OCI-LY1 (cell line): Measurements from ENCODE around the gene LRRC51.

Experiments used
- H2AFZ ChIP-seq: fragments of 200-600 bp; sonication (generic), shearing (Covaris generic); 2 replicates; pipeline ENCODE4 v1.6.0; 2014; ENCODE audit warnings: antibody characterized with exemption, mild to moderate bottlenecking, low read length
- H3F3A ChIP-seq: fragments of 200-600 bp; sonication (generic), shearing (Covaris generic); 2 replicates; pipeline ENCODE4 v1.6.0; 2014; ENCODE audit warnings: mild to moderate bottlenecking, antibody characterized with exemption, low read length, moderate library complexity; ENCODE audit not compliant: insufficient read depth
- H3K27ac ChIP-seq: fragments of 200-600 bp; sonication (generic); 2 replicates; pipeline ENCODE4 v1.5.1; 2014; ENCODE audit warnings: low read length, mixed run types, mild to moderate bottlenecking, low read depth; ENCODE audit not compliant: poor library complexity, severe bottlenecking
- H3K27me3 ChIP-seq: fragments of 200-600 bp; sonication (generic); 2 replicates; pipeline ENCODE4 v1.6.0; 2014; ENCODE audit warnings: antibody characterized with exemption, mild to moderate bottlenecking, low read length, moderate library complexity; ENCODE audit not compliant: insufficient read depth
- H3K36me3 ChIP-seq: fragments of 200-600 bp; sonication (generic); 2 replicates; pipeline ENCODE4 v1.6.1; 2014; ENCODE audit warnings: mild to moderate bottlenecking, antibody characterized with exemption, low read length, moderate library complexity, mixed read lengths; ENCODE audit not compliant: insufficient read depth
- H3K4me1 ChIP-seq: fragments of 200-600 bp; sonication (generic); 2 replicates; pipeline ENCODE4 v1.5.1; 2014; ENCODE audit warnings: mild to moderate bottlenecking, low read length, moderate library complexity; ENCODE audit not compliant: insufficient read depth, severe bottlenecking
- H3K4me2 ChIP-seq: fragments of 200-600 bp; sonication (generic), shearing (Covaris generic); 2 replicates; pipeline ENCODE4 v1.6.1; 2014; ENCODE audit warnings: low read length
- H3K4me3 ChIP-seq: fragments of 200-600 bp; sonication (generic); 2 replicates; pipeline ENCODE4 v1.5.1; 2014; ENCODE audit warnings: low read length, low read depth, mild to moderate bottlenecking, mixed read lengths; ENCODE audit not compliant: poor library complexity, severe bottlenecking
- H3K79me2 ChIP-seq: fragments of 200-600 bp; shearing (Covaris generic); 2 replicates; pipeline ENCODE4 v1.6.1; 2016; ENCODE audit warnings: mixed run types, low read length, mixed read lengths; ENCODE audit not compliant: insufficient read depth
- H3K9ac ChIP-seq: fragments of 200-600 bp; sonication (generic), shearing (Covaris generic); 2 replicates; pipeline ENCODE4 v1.6.1; 2014; ENCODE audit warnings: mild to moderate bottlenecking, low read length, mixed read lengths
- H3K9me2 ChIP-seq: fragments of 200-600 bp; sonication (generic), shearing (Covaris generic); 2 replicates; pipeline ENCODE4 v1.6.1; 2014; ENCODE audit warnings: low read depth, mild to moderate bottlenecking, low read length, mixed read lengths
- H3K9me3 ChIP-seq: fragments of 200-600 bp; shearing (Covaris generic); 2 replicates; pipeline ENCODE4 v1.6.1; 2014; ENCODE audit warnings: low read length, mixed read lengths
- H4K20me1 ChIP-seq: fragments of 200-600 bp; sonication (generic), shearing (Covaris generic); 2 replicates; pipeline ENCODE4 v1.6.0; 2016; ENCODE audit warnings: mild to moderate bottlenecking, low read length; ENCODE audit not compliant: insufficient read depth
- CTCF ChIP-seq: fragments of 200-600 bp; sonication (generic), shearing (Covaris generic); IDR thresholded peaks from 2 replicates; pipeline ENCODE4 v1.5.1; 2017; ENCODE audit warnings: mild to moderate bottlenecking, antibody characterized with exemption, low read length, moderate library complexity, mixed read lengths
- EZH2 ChIP-seq: fragments of 200-600 bp; sonication (generic), shearing (Covaris generic); IDR thresholded peaks from 2 replicates; pipeline ENCODE4 v1.8.0; 2017; ENCODE audit warnings: borderline replicate concordance, mixed run types, mild to moderate bottlenecking, antibody characterized with exemption, low read length, moderate library complexity, mixed read lengths

Gene LRRC51

GRCh38 chr11:72138821-72139390 lies 58.3 kb downstream of the LRRC51 start:
- no peaks in the 10 kb centered on the region for H3K9me2 ChIP-seq
- no peaks in the 10 kb centered on the region for H3K9me3 ChIP-seq
- no peak overlapping the region for H2AFZ ChIP-seq
- H3K4me1 ChIP-seq = no peaks in the 10 kb centered on the region
- no peaks in the 10 kb centered on the region for H3F3A ChIP-seq
- H3K36me3 ChIP-seq = no peaks in the 10 kb centered on the region
- no peak overlapping the region for H3K27ac ChIP-seq
- H3K79me2 ChIP-seq = no peaks in the 10 kb centered on the region
- no peak overlapping the region for H3K9ac ChIP-seq
- no peaks in the 10 kb centered on the region for H3K27me3 ChIP-seq
- no peak overlapping the region for H3K4me3 ChIP-seq
- H4K20me1 ChIP-seq = no peaks in the 10 kb centered on the region
- TF ChIP-seq EZH2 (no peak), CTCF (no peak)
- H3K4me2 ChIP-seq = no peak overlapping the region

- no peak for TF ChIP-seq EZH2
- TF ChIP-seq CTCF = no peak
- H3K4me2 ChIP-seq = no peak overlapping the region
- H3K9me3 ChIP-seq = no peaks in the 10 kb centered on the region
- no peaks in the 10 kb centered on the region for H3K4me1 ChIP-seq
- no peaks in the 10 kb centered on the region for H3K27me3 ChIP-seq
- no peak overlapping the region for H3K27ac ChIP-seq
- no peaks in the 10 kb centered on the region for H3K79me2 ChIP-seq
- no peak overlapping the region for H2AFZ ChIP-seq
- H3K9me2 ChIP-seq = no peaks in the 10 kb centered on the region
- H4K20me1 ChIP-seq = no peaks in the 10 kb centered on the region
- H3F3A ChIP-seq = no peaks in the 10 kb centered on the region
- H3K36me3 ChIP-seq = no peaks in the 10 kb centered on the region
- no peak overlapping the region for H3K9ac ChIP-seq
- H3K4me3 ChIP-seq = no peak overlapping the region
These were observed 58.9 kb downstream of the LRRC51 start for GRCh38 chr11:72139500-72139899.

- Histone ChIP-seq H3K9ac (no peak overlapping the region), H3K9me2 (no peaks in the 10 kb centered on the region), H3K36me3 (no peaks in the 10 kb centered on the region), H4K20me1 (no peaks in the 10 kb centered on the region), H2AFZ (no peak overlapping the region), H3F3A (no peaks in the 10 kb centered on the region), H3K27me3 (no peaks in the 10 kb centered on the region), H3K4me1 (no peaks in the 10 kb centered on the region), H3K79me2 (no peaks in the 10 kb centered on the region), H3K9me3 (no peaks in the 10 kb centered on the region), H3K4me2 (no peak overlapping the region), H3K4me3 (no peak overlapping the region), H3K27ac (no peak overlapping the region)
- TF ChIP-seq CTCF (no peak), EZH2 (no peak)
These were observed 60.0 kb downstream of the LRRC51 start for GRCh38 chr11:72140661-72141060.
